Type B pancreatic cell (in vitro differentiated cells): ENCODE data around the gene MEG3. TPM values are rescaled to one million over a fixed set of nuclear protein-coding genes. Genes with fewer than 3 reads are reported as not detected.

Experiments used
- DNase-seq: peaks from one replicate; pipeline ENCODE4 v3.0.0; 2021; ENCODE audit warnings: mixed read lengths; ENCODE audit not compliant: unreplicated experiment; ENCODE audit errors: extremely low spot score
- H3K27ac Mint-ChIP-seq: 2 replicates; pipeline ENCODE4 v1.8.0; 2021; ENCODE audit warnings: mild to moderate bottlenecking, mixed read lengths
- H3K27me3 Mint-ChIP-seq: 2 replicates; pipeline ENCODE4 v1.8.0; 2021; ENCODE audit warnings: mixed read lengths
- H3K36me3 Mint-ChIP-seq: 2 replicates; pipeline ENCODE4 v1.8.0; 2021; ENCODE audit warnings: mixed read lengths
- H3K4me1 Mint-ChIP-seq: one replicate; pipeline ENCODE4 v1.8.0; 2021; ENCODE audit warnings: mixed read lengths; ENCODE audit not compliant: unreplicated experiment
- H3K4me3 Mint-ChIP-seq: 2 replicates; pipeline ENCODE4 v1.8.0; 2021; ENCODE audit warnings: mild to moderate bottlenecking, mixed read lengths
- H3K9me3 Mint-ChIP-seq: 2 replicates; pipeline ENCODE4 v1.8.0; 2021; ENCODE audit warnings: mixed read lengths
- total RNA-seq: library from RNA; stranded (reverse); gene quantifications from 2 replicates; pipeline ENCODE4 v1.2.1, GENCODE V29; 2021; ENCODE audit warnings: low replicate concordance
- TF ChIP-seq, protein P1 (sequence below): fragments of 200-600 bp; sonication (generic); conservative IDR thresholded peaks from 2 replicates; pipeline ENCODE4 v1.5.0; 2021; ENCODE audit warnings: antibody characterized with exemption, mild to moderate bottlenecking

The MEG3 gene
- total RNA-seq, 1 donor from 2014 or later = 0.68 TPM

DNA sequence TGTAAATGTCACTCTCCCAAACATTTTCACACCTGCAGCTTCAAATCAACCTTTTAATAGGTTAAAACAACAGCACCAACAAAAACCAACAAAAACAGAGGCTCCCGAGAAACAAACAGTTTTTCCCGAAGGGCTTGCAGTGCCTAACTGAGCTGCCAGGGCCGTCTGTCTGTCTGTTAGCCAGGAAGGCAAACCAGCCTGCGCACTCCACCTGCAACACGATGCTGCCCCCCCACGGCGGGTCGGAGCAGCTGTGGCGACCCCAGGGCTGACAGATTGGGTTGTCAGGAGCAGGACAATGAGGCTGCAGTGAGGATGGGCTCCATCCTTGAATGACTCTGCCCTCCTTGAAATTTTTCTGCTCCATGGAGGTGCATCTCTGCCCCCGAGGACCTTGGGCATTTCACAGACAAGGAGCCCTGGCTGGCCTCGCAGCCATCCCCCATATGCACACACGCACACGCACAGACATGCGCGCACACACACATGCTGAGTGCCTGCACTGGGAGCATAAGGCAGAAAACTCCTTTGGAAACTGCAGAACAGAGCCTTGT lies 75.0 kb downstream of the MEG3 start:
- H3K9me3 Mint-ChIP-seq = no peaks in the 10 kb centered on the region
- H3K36me3 Mint-ChIP-seq = no peaks in the 10 kb centered on the region
- H3K27me3 Mint-ChIP-seq = peaks cover 74% of the 10 kb centered on the region
- TF ChIP-seq, protein P1, sequence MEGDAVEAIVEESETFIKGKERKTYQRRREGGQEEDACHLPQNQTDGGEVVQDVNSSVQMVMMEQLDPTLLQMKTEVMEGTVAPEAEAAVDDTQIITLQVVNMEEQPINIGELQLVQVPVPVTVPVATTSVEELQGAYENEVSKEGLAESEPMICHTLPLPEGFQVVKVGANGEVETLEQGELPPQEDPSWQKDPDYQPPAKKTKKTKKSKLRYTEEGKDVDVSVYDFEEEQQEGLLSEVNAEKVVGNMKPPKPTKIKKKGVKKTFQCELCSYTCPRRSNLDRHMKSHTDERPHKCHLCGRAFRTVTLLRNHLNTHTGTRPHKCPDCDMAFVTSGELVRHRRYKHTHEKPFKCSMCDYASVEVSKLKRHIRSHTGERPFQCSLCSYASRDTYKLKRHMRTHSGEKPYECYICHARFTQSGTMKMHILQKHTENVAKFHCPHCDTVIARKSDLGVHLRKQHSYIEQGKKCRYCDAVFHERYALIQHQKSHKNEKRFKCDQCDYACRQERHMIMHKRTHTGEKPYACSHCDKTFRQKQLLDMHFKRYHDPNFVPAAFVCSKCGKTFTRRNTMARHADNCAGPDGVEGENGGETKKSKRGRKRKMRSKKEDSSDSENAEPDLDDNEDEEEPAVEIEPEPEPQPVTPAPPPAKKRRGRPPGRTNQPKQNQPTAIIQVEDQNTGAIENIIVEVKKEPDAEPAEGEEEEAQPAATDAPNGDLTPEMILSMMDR = peak; percentile 61
- peaks cover 56% of the 10 kb centered on the region for H3K4me1 Mint-ChIP-seq
- DNase-seq = peak; percentile 73
- peak overlapping the region; percentile 44 for H3K4me3 Mint-ChIP-seq
- peak overlapping the region; percentile 65 for H3K27ac Mint-ChIP-seq

DNA sequence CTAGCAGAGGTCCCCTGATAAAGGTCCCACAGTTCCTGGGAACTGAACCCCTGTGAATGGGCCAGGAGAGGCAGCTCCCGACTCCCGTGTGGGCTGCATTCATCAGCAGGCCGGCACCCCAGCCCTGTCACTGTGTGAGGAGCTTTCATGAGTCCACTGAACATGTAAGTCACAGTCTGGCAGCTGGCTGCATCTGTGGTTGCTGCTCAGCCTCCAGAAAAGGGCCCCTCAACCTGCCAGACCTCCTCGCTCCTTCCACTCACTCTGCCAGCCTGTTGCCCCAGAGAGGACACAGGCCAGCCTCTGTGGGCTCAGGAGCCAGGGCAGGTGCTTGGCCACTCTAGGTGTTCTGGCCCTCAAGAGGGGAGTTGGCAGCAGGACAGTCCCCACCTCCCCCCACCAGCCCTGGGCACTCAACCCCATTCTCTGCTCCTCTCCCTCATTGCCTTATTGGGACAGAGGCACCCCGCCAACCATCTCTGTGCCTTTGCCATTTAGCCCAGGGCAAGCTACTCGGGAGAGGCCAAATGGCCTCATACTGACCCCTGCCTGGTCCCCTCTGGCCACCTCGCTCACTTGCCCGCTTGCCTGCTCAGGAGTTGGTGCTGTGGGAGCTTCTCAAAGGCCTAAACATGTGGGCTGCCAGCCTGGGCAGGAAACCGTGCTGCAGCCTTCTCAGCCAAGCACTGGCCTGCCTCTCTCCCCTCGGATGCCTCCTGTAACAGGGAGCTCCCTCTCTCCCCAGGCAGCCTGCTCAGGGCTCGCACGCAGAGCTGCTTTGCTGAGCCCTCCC lies 75.7 kb downstream of the MEG3 start:
- no peak overlapping the region for H3K4me3 Mint-ChIP-seq
- peaks cover 54% of the 10 kb centered on the region for H3K4me1 Mint-ChIP-seq
- peak; percentile 62 for DNase-seq

DNA sequence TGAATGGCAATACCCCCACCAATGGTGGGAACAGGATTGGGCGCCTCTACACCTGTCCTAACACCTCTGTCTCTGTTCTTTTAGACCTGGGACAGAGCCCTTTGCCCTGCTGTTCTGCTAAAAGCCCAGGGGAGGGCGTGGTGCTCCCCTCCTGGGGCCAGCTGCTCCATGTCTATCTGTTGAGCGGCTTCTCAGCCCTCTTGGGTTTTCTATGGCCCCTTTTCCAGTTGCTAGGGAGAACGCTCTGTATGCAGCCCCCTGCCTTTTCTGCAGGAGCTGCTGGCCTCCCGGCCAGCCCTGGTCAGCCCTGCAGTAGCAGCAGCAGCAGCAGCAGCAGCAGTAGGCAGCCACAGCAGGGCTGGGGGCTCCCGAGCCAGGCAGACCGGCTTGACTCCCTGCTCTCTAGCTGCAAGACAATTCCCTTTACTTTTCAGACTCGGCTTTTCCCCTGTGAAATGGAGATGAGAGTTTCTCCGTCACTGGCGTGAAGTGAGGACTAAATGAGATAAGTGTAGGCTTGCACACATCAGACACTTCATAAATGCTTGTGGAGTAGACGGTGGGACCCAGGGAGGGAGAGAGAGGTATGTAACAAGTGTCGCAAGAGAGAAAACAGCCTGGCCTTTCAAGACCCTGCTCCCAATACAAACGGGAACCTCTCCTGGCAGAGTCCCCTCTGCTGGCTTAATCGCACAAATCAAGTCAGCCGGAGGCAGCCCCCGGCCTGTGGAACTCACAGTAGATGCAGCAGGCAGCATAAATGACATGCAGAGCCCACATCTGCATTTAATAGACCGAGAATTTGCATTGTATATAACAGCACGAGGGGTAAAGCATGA lies 76.6 kb downstream of the MEG3 start:
- Mint-ChIP-seq H3K27ac (no peak overlapping the region), H3K4me3 (peak overlapping the region; percentile 34), H3K9me3 (no peaks in the 10 kb centered on the region), H3K36me3 (no peaks in the 10 kb centered on the region), H3K4me1 (peaks cover 46% of the 10 kb centered on the region), H3K27me3 (peaks cover 79% of the 10 kb centered on the region)
- TF ChIP-seq, protein P1 = peak; percentile 66
- peak; percentile 61 for DNase-seq

More for the DNA sequence above, 75.7 kb downstream of the MEG3 start:
- peaks cover 77% of the 10 kb centered on the region for H3K27me3 Mint-ChIP-seq
- TF ChIP-seq, protein P1 = no peak
- H3K9me3 Mint-ChIP-seq = no peaks in the 10 kb centered on the region
- H3K36me3 Mint-ChIP-seq = no peaks in the 10 kb centered on the region
- H3K27ac Mint-ChIP-seq = no peak overlapping the region

DNA sequence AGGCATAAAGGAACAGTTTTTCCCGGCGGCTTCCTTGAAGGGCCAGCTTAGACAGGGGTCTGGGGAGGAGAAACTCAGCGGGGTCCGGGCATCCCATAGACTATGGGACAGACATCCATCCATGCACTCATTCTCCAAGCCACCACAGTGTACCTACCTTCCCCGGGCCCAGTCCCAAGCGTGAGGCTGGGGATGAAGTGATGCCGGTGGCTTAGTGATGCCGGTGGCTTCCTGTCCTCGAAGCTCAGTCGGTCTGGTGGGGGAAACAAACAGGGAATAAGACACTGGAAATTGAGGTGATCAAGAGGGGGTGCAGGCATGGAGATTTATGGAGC lies 77.2 kb downstream of the MEG3 start:
- no peaks in the 10 kb centered on the region for H3K36me3 Mint-ChIP-seq
- H3K27me3 Mint-ChIP-seq = peaks cover 85% of the 10 kb centered on the region
- no peak overlapping the region for H3K4me3 Mint-ChIP-seq
- TF ChIP-seq, protein P1 = no peak
- no peaks in the 10 kb centered on the region for H3K9me3 Mint-ChIP-seq
- DNase-seq = no peak
- H3K4me1 Mint-ChIP-seq = peaks cover 46% of the 10 kb centered on the region
- H3K27ac Mint-ChIP-seq = no peak overlapping the region

DNA sequence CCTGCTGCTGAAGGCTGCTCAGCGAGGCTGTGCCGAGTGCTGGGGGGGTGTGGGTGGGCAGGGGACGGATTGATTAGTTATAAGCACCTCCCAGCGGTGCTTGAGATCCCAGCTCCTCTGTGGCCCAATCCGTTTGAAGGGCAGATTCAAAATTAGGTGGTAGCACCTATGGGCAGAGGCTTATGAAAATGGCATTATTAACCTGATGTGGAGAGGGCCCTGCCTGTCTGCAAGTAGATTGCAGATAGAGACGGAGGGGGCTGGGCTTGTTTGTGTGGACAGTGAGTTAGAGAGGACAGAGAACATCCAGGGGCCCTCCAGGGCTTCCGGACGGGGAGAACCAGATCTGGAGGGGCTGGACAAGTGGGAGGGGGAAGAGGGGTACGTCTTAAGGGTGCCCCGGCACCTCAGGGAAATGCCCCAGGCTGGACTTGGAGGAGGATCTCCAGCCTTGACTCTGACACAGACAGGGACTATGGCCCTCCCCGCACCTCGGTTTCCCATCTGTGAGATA lies 77.8 kb downstream of the MEG3 start, which contains the start of gene RTL1:
RTL1 (minus strand) TSS at position 51 of the 514 bp plus-strand sequence. CDS start 18,934 bp downstream, outside the sequence.
- H3K4me3 Mint-ChIP-seq = peak within 1 kb of the TSS; percentile 89
- no peaks in the 10 kb centered on the region for H3K36me3 Mint-ChIP-seq
- no peak for DNase-seq
- TF ChIP-seq, protein P1 = no peak
- peaks cover 89% of the 10 kb centered on the region for H3K27me3 Mint-ChIP-seq
- H3K9me3 Mint-ChIP-seq = no peaks in the 10 kb centered on the region
- peaks cover 46% of the 10 kb centered on the region for H3K4me1 Mint-ChIP-seq
- H3K27ac Mint-ChIP-seq = peak within 1 kb of the TSS; percentile 51
